Upper lobe of right lung (tissue), 1 donor: ENCODE data around the gene CEP72. TPM values are rescaled to one million over a fixed set of nuclear protein-coding genes. Genes with fewer than 3 reads are reported as not detected.

Experiments used
- ATAC-seq: fragments of 200-7000 bp; cut with Tn5 transposase; one replicate; pipeline ENCODE4 v1.9.1; 2020; ENCODE audit warnings: mild to moderate bottlenecking, moderate library complexity
- DNase-seq: peaks from one replicate; pipeline ENCODE4 v3.0.0-alpha.2; 2020
- H3K27ac ChIP-seq: fragments of 200-600 bp; one replicate; pipeline ENCODE4 v1.8.0; 2022
- H3K27me3 ChIP-seq: fragments of 200-600 bp; one replicate; pipeline ENCODE4 v1.8.0; 2022; ENCODE audit warnings: mild to moderate bottlenecking
- H3K36me3 ChIP-seq: fragments of 200-600 bp; one replicate; pipeline ENCODE4 v1.8.0; 2022
- H3K4me1 ChIP-seq: fragments of 200-600 bp; one replicate; pipeline ENCODE4 v1.8.0; 2022
- H3K4me3 ChIP-seq: fragments of 200-600 bp; one replicate; pipeline ENCODE4 v1.8.0; 2022; ENCODE audit warnings: mild to moderate bottlenecking
- H3K9me3 ChIP-seq: fragments of 200-600 bp; one replicate; pipeline ENCODE4 v1.8.0; 2022
- intact Hi-C: fragments of 100-400 bp; cut with DNase I; formaldehyde crosslinking; loops from one replicate; pipeline ENCODE4 v1.11.0; 2022
- total RNA-seq: library from RNA; stranded (reverse); fragmentation: NEBNext Ultra II Directional; extraction: Animal tissue kit (Norgen Biotek cat#: 25700); gene quantifications from one replicate; pipeline ENCODE4 v1.2.1, GENCODE V29; 2021
- TF ChIP-seq, protein P1 (sequence below): fragments of 200-600 bp; IDR thresholded peaks from one replicate; pipeline ENCODE4 v1.8.0; 2022; ENCODE audit warnings: antibody characterized with exemption
- donor health status: DM: no; HTN: yes; CAD: no; lungs with severe emphysema.

The CEP72 gene
- total RNA-seq, 1 donor from 2014 or later, result 13.2 TPM

DNA sequence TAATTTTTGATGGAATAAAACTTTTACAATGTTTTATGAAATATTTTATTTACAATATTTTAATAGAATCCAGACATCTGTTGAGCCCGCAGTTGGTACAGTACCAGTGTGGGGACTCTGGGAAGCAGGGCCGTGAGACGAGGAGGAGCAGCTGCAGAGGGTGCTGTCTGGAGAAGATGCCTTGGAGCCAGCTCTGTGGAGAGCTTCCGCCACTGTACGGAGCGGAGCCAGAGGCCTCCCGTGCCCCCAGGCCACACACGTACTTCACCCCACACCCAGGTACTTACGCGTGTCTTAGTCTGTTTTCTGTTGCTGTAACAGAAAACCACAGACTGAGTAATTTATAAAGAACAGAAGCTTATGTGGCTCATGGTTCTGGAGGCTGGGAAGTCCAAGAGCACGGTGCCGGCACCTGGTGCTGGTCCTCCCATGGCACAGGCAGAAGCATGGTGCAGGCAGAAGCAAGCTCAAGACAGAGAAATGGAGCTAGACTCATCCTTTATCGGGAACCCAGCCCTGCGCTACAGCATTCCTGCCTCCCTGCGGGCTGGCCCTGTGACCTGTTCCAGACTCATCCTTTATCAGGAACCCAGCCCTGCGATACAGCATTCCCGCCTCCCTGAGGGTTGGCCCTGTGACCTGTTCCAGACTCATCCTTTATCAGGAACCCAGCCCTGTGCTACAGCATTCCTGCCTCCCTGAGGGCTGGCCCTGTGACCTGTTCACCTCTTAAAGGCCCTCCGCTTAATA lies 23.3 kb downstream of the CEP72 start:
- Histone ChIP-seq H3K36me3 (peaks cover 14% of the 10 kb centered on the region), H3K4me3 (no peak overlapping the region), H3K9me3 (no peaks in the 10 kb centered on the region), H3K27ac (no peak overlapping the region), H3K4me1 (no peaks in the 10 kb centered on the region), H3K27me3 (no peaks in the 10 kb centered on the region)
- TF ChIP-seq, protein P1, sequence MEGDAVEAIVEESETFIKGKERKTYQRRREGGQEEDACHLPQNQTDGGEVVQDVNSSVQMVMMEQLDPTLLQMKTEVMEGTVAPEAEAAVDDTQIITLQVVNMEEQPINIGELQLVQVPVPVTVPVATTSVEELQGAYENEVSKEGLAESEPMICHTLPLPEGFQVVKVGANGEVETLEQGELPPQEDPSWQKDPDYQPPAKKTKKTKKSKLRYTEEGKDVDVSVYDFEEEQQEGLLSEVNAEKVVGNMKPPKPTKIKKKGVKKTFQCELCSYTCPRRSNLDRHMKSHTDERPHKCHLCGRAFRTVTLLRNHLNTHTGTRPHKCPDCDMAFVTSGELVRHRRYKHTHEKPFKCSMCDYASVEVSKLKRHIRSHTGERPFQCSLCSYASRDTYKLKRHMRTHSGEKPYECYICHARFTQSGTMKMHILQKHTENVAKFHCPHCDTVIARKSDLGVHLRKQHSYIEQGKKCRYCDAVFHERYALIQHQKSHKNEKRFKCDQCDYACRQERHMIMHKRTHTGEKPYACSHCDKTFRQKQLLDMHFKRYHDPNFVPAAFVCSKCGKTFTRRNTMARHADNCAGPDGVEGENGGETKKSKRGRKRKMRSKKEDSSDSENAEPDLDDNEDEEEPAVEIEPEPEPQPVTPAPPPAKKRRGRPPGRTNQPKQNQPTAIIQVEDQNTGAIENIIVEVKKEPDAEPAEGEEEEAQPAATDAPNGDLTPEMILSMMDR, result no peak
- ATAC-seq, result no peak
- intact Hi-C loops, result no loop called here
- peak; percentile 40 for DNase-seq

GRCh38 chr5:636951-637350 lies 24.8 kb downstream of the CEP72 start:
- no peak overlapping the region for H3K27ac ChIP-seq
- ATAC-seq (no peak), DNase-seq (peak; percentile 45)
- H3K4me3 ChIP-seq, result no peak overlapping the region
- intact Hi-C loops, result no loop called here
- H3K27me3 ChIP-seq, result no peaks in the 10 kb centered on the region
- TF ChIP-seq, protein P1, result no peak
- H3K36me3 ChIP-seq, result peaks cover 23% of the 10 kb centered on the region
- no peaks in the 10 kb centered on the region for H3K9me3 ChIP-seq
- no peaks in the 10 kb centered on the region for H3K4me1 ChIP-seq

DNA sequence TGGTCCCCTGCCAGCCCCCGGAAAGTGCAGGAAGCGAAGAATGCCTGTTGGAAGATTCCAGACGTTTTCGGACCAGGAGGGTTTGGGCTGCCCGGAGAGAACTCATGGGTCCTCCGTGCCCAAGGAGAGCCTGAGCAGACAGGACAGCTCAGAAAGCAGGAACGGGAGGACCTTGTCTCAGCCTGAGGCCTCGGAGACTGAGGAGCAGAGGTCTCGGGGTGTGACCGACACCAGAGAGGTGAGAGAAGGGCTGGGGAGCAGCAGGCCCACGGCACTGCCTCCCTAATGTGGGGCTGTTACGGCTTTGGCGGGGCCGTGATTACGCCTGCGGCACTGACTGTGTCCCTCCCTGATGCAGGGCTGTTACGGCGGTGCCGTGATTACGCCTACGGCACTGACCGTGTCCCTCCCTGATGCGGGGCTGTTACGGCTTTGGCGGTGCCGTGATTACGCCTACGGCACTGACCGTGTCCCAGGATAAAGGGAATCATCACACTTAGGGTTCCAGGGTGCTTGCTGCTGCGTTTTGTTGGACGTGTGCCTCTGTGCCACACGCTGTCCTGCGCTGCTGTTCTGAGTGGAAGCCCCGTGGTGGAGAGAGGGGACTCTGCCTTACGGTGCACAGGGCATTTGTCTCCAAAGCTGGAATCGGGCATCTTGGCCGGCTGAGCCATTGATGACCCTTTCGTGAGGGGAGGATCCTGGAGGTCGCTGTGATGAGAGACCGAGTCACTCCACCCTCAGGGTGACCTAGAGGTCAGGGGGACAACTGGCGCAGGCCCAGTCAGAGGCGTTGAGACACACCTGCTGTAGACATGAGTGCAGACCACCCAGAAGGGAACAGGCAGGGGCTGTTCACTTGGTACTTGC lies 25.7 kb downstream of the CEP72 start:
- no peak overlapping the region for H3K4me3 ChIP-seq
- H3K27me3 ChIP-seq, result no peaks in the 10 kb centered on the region
- ATAC-seq (no peak), DNase-seq (peak; percentile 43)
- H3K9me3 ChIP-seq, result no peaks in the 10 kb centered on the region
- H3K36me3 ChIP-seq, result peaks cover 23% of the 10 kb centered on the region
- H3K27ac ChIP-seq, result no peak overlapping the region
- intact Hi-C loops, result no loop called here
- H3K4me1 ChIP-seq, result no peaks in the 10 kb centered on the region
- TF ChIP-seq, protein P1, result no peak

DNA sequence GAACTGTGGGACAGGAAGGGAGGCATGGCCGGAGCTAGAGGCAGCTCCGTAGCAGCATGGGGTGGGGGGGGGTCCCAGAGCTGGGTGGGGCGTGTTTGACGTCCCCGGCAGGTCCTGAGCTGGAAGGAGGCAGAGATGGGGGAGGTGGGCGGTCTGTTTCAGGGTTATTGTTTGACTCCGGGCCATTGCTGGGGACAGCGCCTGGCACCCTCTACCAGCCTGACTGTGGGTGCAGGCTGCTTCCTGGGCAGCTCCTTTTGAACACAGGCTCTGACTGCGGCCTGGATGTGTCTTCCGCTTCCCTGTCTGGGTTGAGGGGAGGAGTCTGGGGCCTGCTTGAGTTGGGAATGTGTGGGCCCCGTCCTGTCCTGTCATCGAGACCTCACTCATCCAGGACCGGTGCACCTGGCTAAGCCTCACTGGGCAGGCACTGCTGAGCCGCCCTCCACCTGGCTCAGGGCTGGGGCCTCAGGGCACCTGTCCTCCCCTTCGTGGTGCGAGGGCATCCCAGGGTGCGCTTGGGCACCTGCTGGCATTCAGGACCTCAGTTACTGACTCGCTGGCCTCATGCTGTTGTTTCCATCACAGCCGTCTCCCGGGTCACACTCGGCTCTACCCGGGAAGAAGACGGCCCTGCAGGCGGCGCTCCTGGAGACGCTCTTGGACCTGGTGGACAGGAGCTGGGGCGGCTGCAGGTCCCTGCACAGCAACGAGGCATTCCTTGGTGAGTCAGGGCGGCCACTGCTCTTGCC lies 26.5 kb downstream of the CEP72 start:
- Histone ChIP-seq H3K9me3 (no peaks in the 10 kb centered on the region), H3K4me1 (no peaks in the 10 kb centered on the region), H3K27ac (no peak overlapping the region), H3K4me3 (no peak overlapping the region), H3K36me3 (peaks cover 23% of the 10 kb centered on the region), H3K27me3 (no peaks in the 10 kb centered on the region)
- ATAC-seq (no peak), DNase-seq (peak; percentile 46)
- TF ChIP-seq, protein P1, result no peak
- intact Hi-C loops, result no loop called here

- DNase-seq, result peak; percentile 54
- H3K36me3 ChIP-seq, result peaks cover 23% of the 10 kb centered on the region
Measured at GRCh38 chr5:639253-639530, 27.1 kb downstream of the CEP72 start.

More at GRCh38 chr5:639253-639530, 27.1 kb downstream of the CEP72 start:
- intact Hi-C loops, result no loop called here
- ATAC-seq, result no peak
- Histone ChIP-seq H3K4me3 (no peak overlapping the region), H3K27me3 (no peaks in the 10 kb centered on the region), H3K9me3 (no peaks in the 10 kb centered on the region), H3K4me1 (no peaks in the 10 kb centered on the region), H3K27ac (no peak overlapping the region)
- TF ChIP-seq, protein P1, result no peak
